HepG2 (cell line): ENCODE measurements around the gene PROC. TPM values are rescaled to one million over a fixed set of nuclear protein-coding genes. Genes with fewer than 3 reads are reported as not detected.
A peak's percentile ranks its signal among the peaks of the same experiment; 100 is the strongest.

Source experiments
- CSRNP2 ChIP-seq: sonication (generic); formaldehyde crosslinking; conservative IDR thresholded peaks from 2 replicates; pipeline ENCODE4 v1.8.0; 2022; ENCODE audit warnings: low read depth, missing genetic modification reagents
- MEF2D ChIP-seq: sonication (generic); formaldehyde crosslinking; IDR thresholded peaks from 2 replicates; pipeline ENCODE4 v1.5.1; 2020; ENCODE audit warnings: mild to moderate bottlenecking, missing genetic modification reagents
- REST ChIP-seq, 2 experiments: IDR thresholded peaks; 2 replicates each; pipeline ENCODE4 v1.6.1; 2011 to 2012; ENCODE audit warnings: low read length in 2 of 2, borderline replicate concordance in 1 of 2, low read depth in 1 of 2, mild to moderate bottlenecking in 1 of 2, moderate library complexity in 1 of 2
- RFXAP ChIP-seq: sonication (generic); formaldehyde crosslinking; IDR thresholded peaks from 2 replicates; pipeline ENCODE4 v1.4.0; 2020; ENCODE audit warnings: missing genetic modification reagents, borderline replicate concordance
- SAFB2 ChIP-seq: sonication (generic); formaldehyde crosslinking; IDR thresholded peaks from 2 replicates; pipeline ENCODE4 v1.5.1; 2020; ENCODE audit warnings: missing genetic modification reagents, low read depth, mild to moderate bottlenecking, borderline replicate concordance
- SIX4 ChIP-seq: sonication (generic); formaldehyde crosslinking; IDR thresholded peaks from 2 replicates; pipeline ENCODE4 v1.4.0; 2020; ENCODE audit warnings: missing genetic modification reagents
- SP140L ChIP-seq: sonication (generic); formaldehyde crosslinking; IDR thresholded peaks from 2 replicates; pipeline ENCODE4 v1.4.0; 2020; ENCODE audit warnings: missing genetic modification reagents, borderline replicate concordance
- STAT5B ChIP-seq: sonication (generic); formaldehyde crosslinking; IDR thresholded peaks from 2 replicates; pipeline ENCODE4 v1.4.0; 2020; ENCODE audit warnings: missing genetic modification reagents
- ZBTB26 ChIP-seq: IDR thresholded peaks from 2 replicates; pipeline ENCODE4 v1.6.1; 2016; ENCODE audit warnings: missing compliant biosample characterization, missing genetic modification reagents, borderline replicate concordance
- ZNF136 ChIP-seq: sonication (generic); formaldehyde crosslinking; IDR thresholded peaks from 2 replicates; pipeline ENCODE4 v1.8.1; 2022; ENCODE audit warnings: low read depth, mild to moderate bottlenecking, moderate library complexity, missing genetic modification reagents
- ZNF20 ChIP-seq: sonication (generic); formaldehyde crosslinking; IDR thresholded peaks from 2 replicates; pipeline ENCODE4 v1.4.0; 2020; ENCODE audit warnings: mild to moderate bottlenecking, moderate library complexity, missing genetic modification reagents
- ZNF224 ChIP-seq: sonication (generic); formaldehyde crosslinking; IDR thresholded peaks from 2 replicates; pipeline ENCODE4 v1.5.0; 2020; ENCODE audit warnings: mild to moderate bottlenecking, missing genetic modification reagents
- ZNF225 ChIP-seq: sonication (generic); formaldehyde crosslinking; IDR thresholded peaks from 2 replicates; pipeline ENCODE4 v1.4.0; 2020; ENCODE audit warnings: mild to moderate bottlenecking, missing genetic modification reagents
- ZNF253 ChIP-seq: sonication (generic); formaldehyde crosslinking; IDR thresholded peaks from 2 replicates; pipeline ENCODE4 v1.8.0; 2022; ENCODE audit warnings: mild to moderate bottlenecking, missing genetic modification reagents, borderline replicate concordance
- ZNF280D ChIP-seq: sonication (generic); formaldehyde crosslinking; IDR thresholded peaks from 2 replicates; pipeline ENCODE4 v1.5.1; 2020; ENCODE audit warnings: mild to moderate bottlenecking, missing genetic modification reagents
- ZNF639 ChIP-seq: conservative IDR thresholded peaks from 2 replicates; pipeline ENCODE4 v1.6.1; 2018; ENCODE audit warnings: missing genetic modification reagents
- ZNF800 ChIP-seq: sonication (generic); formaldehyde crosslinking; IDR thresholded peaks from 2 replicates; pipeline ENCODE4 v1.4.0; 2020; ENCODE audit warnings: missing genetic modification reagents
- polyA plus RNA-seq, 8 experiments: library from polyadenylated mRNA; depleted of rRNA in 3 of 8; stranded (reverse) in 7 of 8; unstranded in 1 of 8; fragments of >200 nt; fragmentation: Illumina TruSeq in 4 of 8; extraction: Trizol in 4 of 8; gene quantifications; 2 replicates each; pipeline versions ENCODE4 v1.2.1 to v1.2.3, GENCODE V29; 2011 to 2016; ENCODE audit warnings: low read depth in 4 of 8, missing spikeins in 1 of 8, mixed read lengths in 1 of 8; ENCODE audit not compliant: insufficient read depth in 1 of 8
- total RNA-seq, 5 experiments: library from RNA; depleted of rRNA; stranded (reverse); fragments of >200 nt; fragmentation: Illumina TruSeq; extraction: Trizol; gene quantifications; 2 replicates each; pipeline ENCODE4 v1.2.3, GENCODE V29; 2016; ENCODE audit warnings: low read depth in 1 of 5

The PROC gene
- total and polyA plus RNA-seq, 2 of the 13 experiments (the other 11 are each of a cell fraction or from before 2014, with no cell fraction given), result 134 to 185 TPM

- TF ChIP-seq ZNF280D (CRISPR knock-in tag) (0 out of 2 replicates have a peak, but pooled peaks have one; percentile 44), ZNF20 (CRISPR knock-in tag) (no peak), RFXAP (CRISPR knock-in tag) (no peak), REST (IDR thresholded peaks at IDR 0.05; ENCODE audit: borderline replicate concordance in 1 of 2, low read depth in 1 of 2, low read length in 2 of 2) (no peak), SP140L (CRISPR knock-in tag) (no peak), ZNF800 (CRISPR knock-in tag) (no peak), CSRNP2 (CRISPR knock-in tag) (no peak), SIX4 (CRISPR knock-in tag) (no peak), ZNF224 (no peak), STAT5B (CRISPR knock-in tag) (no peak), ZNF253 (CRISPR knock-in tag) (peak; percentile 99), ZNF639 (CRISPR knock-in tag) (no peak), ZNF136 (CRISPR knock-in tag) (no peak), ZBTB26 (CRISPR knock-in tag) (no peak), ZNF225 (no peak), SAFB2 (CRISPR knock-in tag) (no peak), MEF2D (CRISPR knock-in tag) (no peak)
These were observed 48.2 kb upstream of the PROC start (continued) for GRCh38 chr2:127370010-127370409.
